HPDE6-E6E7 (cell line): Measurements from ENCODE around the gene DUOX2.
"Not testable (repeated sequence)": the region's sequence is repeated elsewhere in the genome, so short reads cannot be mapped to it uniquely, and the experiment has no call there.

ENCODE experiments used
- DNase-seq: peaks from one replicate; pipeline ENCODE4 v3.0.0; 2011; ENCODE audit warnings: missing footprints; ENCODE audit errors: extremely low spot score

DUOX2 gene

GRCh38 chr15:45073602-45074001 is 40.4 kb downstream of the DUOX2 start:
- not testable (repeated sequence) for DNase-seq

GRCh38 chr15:45069942-45070360 is 44.0 kb downstream of the DUOX2 start:
- not testable (repeated sequence) for DNase-seq

GRCh38 chr15:45064386-45064785 is 49.6 kb downstream of the DUOX2 start:
- no peak for DNase-seq

- not testable (repeated sequence) for DNase-seq
Observed at GRCh38 chr15:45062301-45062700, 51.7 kb downstream of the DUOX2 start.

GRCh38 chr15:45058690-45059675 is 55.0 kb downstream of the DUOX2 start:
- DNase-seq: not testable (repeated sequence)

GRCh38 chr15:45052676-45053075 is 61.3 kb downstream of the DUOX2 start:
- DNase-seq: not testable (repeated sequence)

GRCh38 chr15:45050587-45050986 is 63.4 kb downstream of the DUOX2 start:
- DNase-seq: no peak

GRCh38 chr15:45048794-45049631 is 65.0 kb downstream of the DUOX2 start:
- DNase-seq: no peak

- not testable (repeated sequence) for DNase-seq
Observed at GRCh38 chr15:45048449-45048793, 65.6 kb downstream of the DUOX2 start.

GRCh38 chr15:45044270-45044669 is 69.7 kb downstream of the DUOX2 start:
- not testable (repeated sequence) for DNase-seq

- DNase-seq: not testable (repeated sequence)
Observed at GRCh38 chr15:45042859-45043258, 71.1 kb downstream of the DUOX2 start.
